ENCODE results near the gene TMEM87B. TPM values are rescaled to one million over a fixed set of nuclear protein-coding genes. Genes with fewer than 3 reads are reported as not detected.

Gene TMEM87B
- total and polyA plus RNA-seq, 2 of the 4 experiments (the other 2 are of a cell fraction) = 6.3 to 12.5 TPM

GRCh38 chr2:112031473-112032223 lies 23.4 kb upstream of the TMEM87B start:
- 8% methylated on average over 2 of the region's 12 CpGs; no CpG with 5 or more reads in 1 of the 2 experiments for WGBS, 2 experiments (ENCODE audit: extremely low coverage in 2 of 2, insufficient read length in 1 of 2)
- Histone ChIP-seq H3K4ac (ENCODE audit: low read depth, low read length) (no peak overlapping the region), H4K5ac (ENCODE audit: low read depth, low read length) (no peak overlapping the region; the same call in 1 of the 2 replicates), H3K27me3 (ENCODE audit: control insufficient read depth, insufficient read depth, low read length) (peaks cover 3% of the 10 kb centered on the region; the same call in 1 of the 2 replicates), H3K27ac (ENCODE audit: insufficient read depth, low read length) (peak overlapping the region; percentile 37; the same call in 1 of the 2 replicates), H3K23ac (ENCODE audit: low read depth, low read length) (no peak overlapping the region), H3K9me1 (ENCODE audit: insufficient read depth, low read length) (no peaks in the 10 kb centered on the region; the same call in 1 of the 2 replicates), H3K4me2 (ENCODE audit: low read depth, low read length) (peak overlapping the region; percentile 56; the same call in 1 of the 2 replicates), H3K9me3 (ENCODE audit: control insufficient read depth, insufficient read depth, low read length) (no peaks in the 10 kb centered on the region), H4K20me1 (ENCODE audit: insufficient read depth, low read length) (no peaks in the 10 kb centered on the region), H3K9ac (ENCODE audit: low read depth, low read length) (no peak overlapping the region), H4K8ac (ENCODE audit: low read depth in 2 of 2, low read length in 2 of 2) (no peak overlapping the region), H2BK5ac (ENCODE audit: low read depth, low read length, poor library complexity, severe bottlenecking) (no peak overlapping the region), H4K91ac (ENCODE audit: insufficient read depth, low read depth, low read length) (no peak overlapping the region), H3K4me3 (ENCODE audit: insufficient read depth, low read depth, low read length) (no peak overlapping the region), H2BK20ac (ENCODE audit: low read depth, low read length) (no peak overlapping the region), H3K56ac (ENCODE audit: extremely low read depth, insufficient read depth, low read length) (no peak overlapping the region), H3K4me1 (ENCODE audit: control insufficient read depth, insufficient read depth, low read length) (peaks cover 3% of the 10 kb centered on the region; the same call in 1 of the 2 replicates), H2AK9ac (replicated peaks; ENCODE audit: low read depth, low read length, poor library complexity) (no peak overlapping the region), H3K14ac (replicated peaks; ENCODE audit: low read depth, low read length) (no peak overlapping the region), H3K36me3 (ENCODE audit: control insufficient read depth, insufficient read depth, low read length) (no peaks in the 10 kb centered on the region), H2AFZ (replicated peaks; ENCODE audit: low read length, poor library complexity) (no peak overlapping the region), H2BK15ac (ENCODE audit: low read depth, low read length) (no peak overlapping the region), H2BK120ac (ENCODE audit: low read depth, low read length) (no peak overlapping the region), H2AK5ac (ENCODE audit: low read depth, low read length) (no peak overlapping the region), H3K18ac (ENCODE audit: low read depth, low read length) (no peak overlapping the region; the same call in 1 of the 2 replicates), H3K79me1 (ENCODE audit: low read depth in 1 of 2, low read length in 2 of 2) (no peaks in the 10 kb centered on the region)
- dilution Hi-C loops (cut with HindIII; ENCODE audit: low sequenced_read_pairs, unreplicated experiment) (no loop called here), intact Hi-C loops (cut with micrococcal nuclease) (no loop called here), in situ Hi-C loops (cut with MboI; ENCODE audit: low sequenced_read_pairs) (no loop called here)
- BruUV-seq (replicated peaks) = no TSS peak
- no peak for TF ChIP-seq CEBPB (IDR thresholded peaks at IDR 0.05; ENCODE audit: low read depth, low read length)
- TF ChIP-seq FOS (IDR thresholded peaks at IDR 0.05; ENCODE audit: low read depth, low read length) = no peak
- TF ChIP-seq SMC3 (IDR thresholded peaks at IDR 0.05; ENCODE audit: low read depth, low read length) = no peak
- no peak for TF ChIP-seq NFE2L2 (IDR thresholded peaks at IDR 0.05; ENCODE audit: low read depth, low read length)
- TF ChIP-seq MAZ (IDR thresholded peaks at IDR 0.05; ENCODE audit: borderline replicate concordance, low read depth, low read length) = no peak
- no peak for TF ChIP-seq BHLHE40 (IDR thresholded peaks at IDR 0.05; ENCODE audit: low read depth, low read length)
- TF ChIP-seq RFX5 (IDR thresholded peaks at IDR 0.05; ENCODE audit: low read depth, low read length) = no peak
- TF ChIP-seq RAD21 (IDR thresholded peaks at IDR 0.05; ENCODE audit: low read length) = no peak
- CTCF ChIA-PET = no interaction called here
- DNase-seq = no peak
- no peak for ATAC-seq (ENCODE audit: low read depth)
- POLR2A ChIA-PET (ENCODE audit: unreplicated experiment) = no interaction called here

Data from IMR-90 (cell line).